A673 (cell line): ENCODE data around the gene BACH2. TPM values are rescaled to one million over a fixed set of nuclear protein-coding genes. Genes with fewer than 3 reads are reported as not detected.

Source experiments
- BruUV-seq: library from RNA; stranded (reverse); fragments of 400-500 nt; replicated peaks from 2 replicates; lab custom pipeline; 2021; lab: Mats Ljungman, UMichigan
- CTCF ChIA-PET: fragments of 300-600 bp; sonication (Branson Sonifier 250); formaldehyde crosslinking; loops from one replicate; lab custom pipeline; 2022; ENCODE audit warnings: antibody characterized with exemption; lab: Charles Lee
- POLR2A ChIA-PET: fragments of 300-600 bp; sonication (Branson Sonifier 250); formaldehyde crosslinking; loops from one replicate; lab custom pipeline; 2022; ENCODE audit warnings: antibody characterized with exemption; ENCODE audit not compliant: low non-redundant PET; lab: Charles Lee
- DNase-seq: peaks from one replicate; pipeline ENCODE4 v3.0.0-alpha.2; 2015; ENCODE audit warnings: low spot score
- H3K27ac ChIP-seq: fragments of 200-600 bp; sonication (generic); 2 replicates; pipeline ENCODE4 v1.5.1; 2016; ENCODE audit warnings: mixed run types, low read depth, mild to moderate bottlenecking, mixed read lengths, antibody characterized with exemption, low read length; ENCODE audit not compliant: poor library complexity, severe bottlenecking
- H3K27me3 ChIP-seq: fragments of 200-600 bp; sonication (generic); replicated peaks from 2 replicates; pipeline ENCODE4 v1.6.1; 2017; ENCODE audit warnings: mixed run types, low read depth, mild to moderate bottlenecking, mixed read lengths, antibody characterized with exemption, low read length; ENCODE audit not compliant: insufficient read depth, poor library complexity
- H3K36me3 ChIP-seq: fragments of 200-600 bp; sonication (generic); 2 replicates; pipeline ENCODE4 v1.6.1; 2016; ENCODE audit warnings: mixed run types, mild to moderate bottlenecking, mixed read lengths, antibody characterized with exemption, low read length; ENCODE audit not compliant: insufficient read depth, poor library complexity, severe bottlenecking
- H3K4me1 ChIP-seq: fragments of 200-600 bp; sonication (generic); 2 replicates; pipeline ENCODE4 v1.6.1; 2017; ENCODE audit warnings: mixed run types, mild to moderate bottlenecking, mixed read lengths, antibody characterized with exemption, low read length; ENCODE audit not compliant: insufficient read depth, poor library complexity, severe bottlenecking
- H3K4me3 ChIP-seq: fragments of 200-600 bp; sonication (generic); 2 replicates; pipeline ENCODE4 v1.5.1; 2016; ENCODE audit warnings: low read depth, mixed run types, mild to moderate bottlenecking, mixed read lengths, low read length; ENCODE audit not compliant: poor library complexity, severe bottlenecking
- H3K9me3 ChIP-seq: fragments of 200-600 bp; sonication (generic); 2 replicates; pipeline ENCODE4 v1.6.1; 2016; ENCODE audit warnings: mixed run types, low read depth, mild to moderate bottlenecking, mixed read lengths, antibody characterized with exemption, low read length; ENCODE audit not compliant: poor library complexity, severe bottlenecking
- EZH2 ChIP-seq: fragments of 200-600 bp; sonication (generic); IDR thresholded peaks from 2 replicates; pipeline ENCODE4 v1.6.1; 2017; ENCODE audit warnings: borderline replicate concordance, low read depth, mild to moderate bottlenecking, mixed read lengths, antibody characterized with exemption, low read length; ENCODE audit not compliant: poor library complexity, severe bottlenecking
- intact Hi-C: fragments of 100-400 bp; cut with micrococcal nuclease; formaldehyde crosslinking; loops from one replicate; pipeline ENCODE4 v1.10.0; 2022; ENCODE audit not compliant: unreplicated experiment
- total RNA-seq: library from RNA; stranded (reverse); gene quantifications from 2 replicates; pipeline ENCODE4 v1.2.3, GENCODE V29; 2021
- TF ChIP-seq, protein P1 (sequence below): fragments of 300-800, 200-600 bp; sonication (generic); conservative IDR thresholded peaks from 2 replicates; pipeline ENCODE4 v1.5.1; 2017; ENCODE audit warnings: low read depth, mild to moderate bottlenecking, antibody characterized with exemption, low read length, moderate library complexity, mixed read lengths

BACH2 gene
- total RNA-seq, 1 experiment from 2014 or later: 0.37 TPM

DNA sequence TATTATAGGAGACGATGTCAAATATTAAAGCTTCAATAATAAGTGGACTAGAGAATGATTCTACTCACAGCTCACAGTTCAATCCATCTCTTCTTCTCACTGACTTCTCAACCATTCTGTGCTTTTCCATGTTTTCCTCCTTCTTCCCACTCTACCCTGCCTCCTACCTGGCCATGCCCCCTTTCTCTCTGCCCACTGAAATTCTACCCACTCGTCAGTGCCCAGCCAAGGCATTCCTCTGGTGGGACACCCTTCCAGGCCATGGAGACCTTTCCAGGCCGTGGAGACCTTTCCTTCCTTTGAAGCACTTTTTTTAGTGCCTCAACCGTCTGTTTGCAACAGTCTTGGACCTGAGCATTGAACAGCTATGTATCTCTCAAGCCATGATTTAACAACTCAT lies 18.5 kb downstream of the BACH2 start:
- no peaks in the 10 kb centered on the region for H3K9me3 ChIP-seq
- intact Hi-C loops: no loop called here
- no peaks in the 10 kb centered on the region for H3K36me3 ChIP-seq
- peaks cover 29% of the 10 kb centered on the region for H3K27me3 ChIP-seq
- H3K4me1 ChIP-seq: no peaks in the 10 kb centered on the region
- BruUV-seq: no TSS peak
- ChIA-PET POLR2A (no interaction called here), CTCF (interaction anchor here (1.1 kb wide), 1 partner anchor 338 kb away, joined by 3 read pairs; no protein-coding TSS in a partner anchor)
- H3K4me3 ChIP-seq: no peak overlapping the region
- H3K27ac ChIP-seq: no peak overlapping the region
- TF ChIP-seq, protein P1, sequence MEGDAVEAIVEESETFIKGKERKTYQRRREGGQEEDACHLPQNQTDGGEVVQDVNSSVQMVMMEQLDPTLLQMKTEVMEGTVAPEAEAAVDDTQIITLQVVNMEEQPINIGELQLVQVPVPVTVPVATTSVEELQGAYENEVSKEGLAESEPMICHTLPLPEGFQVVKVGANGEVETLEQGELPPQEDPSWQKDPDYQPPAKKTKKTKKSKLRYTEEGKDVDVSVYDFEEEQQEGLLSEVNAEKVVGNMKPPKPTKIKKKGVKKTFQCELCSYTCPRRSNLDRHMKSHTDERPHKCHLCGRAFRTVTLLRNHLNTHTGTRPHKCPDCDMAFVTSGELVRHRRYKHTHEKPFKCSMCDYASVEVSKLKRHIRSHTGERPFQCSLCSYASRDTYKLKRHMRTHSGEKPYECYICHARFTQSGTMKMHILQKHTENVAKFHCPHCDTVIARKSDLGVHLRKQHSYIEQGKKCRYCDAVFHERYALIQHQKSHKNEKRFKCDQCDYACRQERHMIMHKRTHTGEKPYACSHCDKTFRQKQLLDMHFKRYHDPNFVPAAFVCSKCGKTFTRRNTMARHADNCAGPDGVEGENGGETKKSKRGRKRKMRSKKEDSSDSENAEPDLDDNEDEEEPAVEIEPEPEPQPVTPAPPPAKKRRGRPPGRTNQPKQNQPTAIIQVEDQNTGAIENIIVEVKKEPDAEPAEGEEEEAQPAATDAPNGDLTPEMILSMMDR: no peak
- TF ChIP-seq EZH2: no peak
- no peak for DNase-seq

GRCh38 chr6:90277302-90278011 lies 19.2 kb downstream of the BACH2 start:
- intact Hi-C loops: no loop called here
- no peak for DNase-seq
- CTCF ChIA-PET: interaction anchor here (1.1 kb wide), 1 partner anchor 337 kb away, joined by 3 read pairs; no protein-coding TSS in a partner anchor

DNA sequence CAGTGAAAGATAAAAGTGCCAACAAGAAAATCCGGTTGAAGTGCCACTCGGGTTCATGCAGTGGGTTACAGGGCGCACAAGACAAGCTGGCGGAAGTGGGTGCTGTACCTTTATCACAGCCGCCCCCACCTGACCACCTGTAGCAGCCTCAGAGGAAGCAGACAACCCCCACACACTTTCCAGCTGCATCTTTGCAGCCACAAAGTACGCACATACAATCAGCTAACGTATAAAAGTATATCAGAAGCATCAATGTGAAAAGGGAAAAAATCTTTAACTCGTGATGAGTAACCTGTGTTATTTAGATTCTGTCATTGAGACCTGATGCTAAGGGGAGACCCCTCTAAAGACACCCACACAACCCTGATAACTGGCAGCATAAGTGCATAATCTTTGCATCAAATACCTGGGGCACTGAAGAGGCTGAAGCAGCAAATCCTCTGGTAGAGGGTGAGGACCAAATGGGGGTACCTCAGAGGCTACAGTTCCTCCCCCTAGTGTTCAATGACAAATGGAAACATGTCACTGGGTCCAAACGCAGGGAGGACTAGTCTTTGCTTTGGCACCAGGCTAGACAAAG lies 22.1 kb downstream of the BACH2 start:
- Histone ChIP-seq H3K27ac (no peak overlapping the region), H3K9me3 (no peaks in the 10 kb centered on the region), H3K36me3 (no peaks in the 10 kb centered on the region), H3K27me3 (peaks cover 28% of the 10 kb centered on the region), H3K4me3 (no peak overlapping the region), H3K4me1 (no peaks in the 10 kb centered on the region)
- no peak for DNase-seq
- TF ChIP-seq, protein P1: peak; percentile 35; the same call in 1 of the 2 replicates
- no peak for TF ChIP-seq EZH2
- intact Hi-C loops: no loop called here
- CTCF ChIA-PET: no interaction called here
- POLR2A ChIA-PET: no interaction called here
- BruUV-seq: no TSS peak

More at GRCh38 chr6:90277302-90278011, 19.2 kb downstream of the BACH2 start:
- POLR2A ChIA-PET: no interaction called here
- no TSS peak for BruUV-seq
- Histone ChIP-seq H3K9me3 (no peaks in the 10 kb centered on the region), H3K4me3 (no peak overlapping the region), H3K27me3 (peaks cover 29% of the 10 kb centered on the region), H3K27ac (no peak overlapping the region), H3K4me1 (no peaks in the 10 kb centered on the region), H3K36me3 (no peaks in the 10 kb centered on the region)
- TF ChIP-seq, protein P1: no peak
- no peak for TF ChIP-seq EZH2
